NK-92 (cell line): ENCODE measurements around the gene SYT2.
"Not testable (repeated sequence)": the region's sequence is repeated elsewhere in the genome, so short reads cannot be mapped to it uniquely, and the experiment has no call there.

ENCODE experiments used
- DNase-seq: peaks from one replicate; lab custom pipeline; 2025; ENCODE audit not compliant: unreplicated experiment; lab: John Stamatoyannopoulos, UW

The SYT2 gene

GRCh38 chr1:202644219-202645096, 65.8 kb downstream of the SYT2 start:
- no peak for DNase-seq

GRCh38 chr1:202643397-202644218, 66.6 kb downstream of the SYT2 start:
- no peak for DNase-seq

- DNase-seq: no peak
These were observed 67.5 kb downstream of the SYT2 start for GRCh38 chr1:202642619-202643291.

- no peak for DNase-seq
These were observed 68.0 kb downstream of the SYT2 start for GRCh38 chr1:202642212-202642611.

- DNase-seq: no peak
These were observed 70.8 kb downstream of the SYT2 start for GRCh38 chr1:202639500-202639899.

- DNase-seq: not testable (repeated sequence)
These were observed 71.5 kb downstream of the SYT2 start for GRCh38 chr1:202638701-202639305.

GRCh38 chr1:202638019-202638700, 72.1 kb downstream of the SYT2 start:
- DNase-seq: no peak

GRCh38 chr1:202637321-202638018, 72.8 kb downstream of the SYT2 start:
- not testable (repeated sequence) for DNase-seq

GRCh38 chr1:202636171-202636570, 74.1 kb downstream of the SYT2 start:
- not testable (repeated sequence) for DNase-seq

GRCh38 chr1:202632241-202632640, 78.0 kb downstream of the SYT2 start:
- no peak for DNase-seq

GRCh38 chr1:202631076-202631923, 79.0 kb downstream of the SYT2 start:
- DNase-seq: no peak

- DNase-seq: no peak
These were observed 79.7 kb downstream of the SYT2 start for GRCh38 chr1:202630541-202630940.

GRCh38 chr1:202630096-202630495, 80.2 kb downstream of the SYT2 start:
- DNase-seq: not testable (repeated sequence)

- DNase-seq: not testable (repeated sequence)
These were observed 80.9 kb downstream of the SYT2 start for GRCh38 chr1:202629257-202629811.

- no peak for DNase-seq
These were observed 81.5 kb downstream of the SYT2 start for GRCh38 chr1:202628646-202629215.

- no peak for DNase-seq
These were observed 82.3 kb downstream of the SYT2 start for GRCh38 chr1:202627841-202628565.

GRCh38 chr1:202627036-202627435, 83.2 kb downstream of the SYT2 start:
- not testable (repeated sequence) for DNase-seq
